OCI-LY1 (cell line): Measurements from ENCODE around the gene IGF2R.

ENCODE experiments used
- H2AFZ ChIP-seq: fragments of 200-600 bp; sonication (generic), shearing (Covaris generic); 2 replicates; pipeline ENCODE4 v1.6.0; 2014; ENCODE audit warnings: antibody characterized with exemption, mild to moderate bottlenecking, low read length
- H3F3A ChIP-seq: fragments of 200-600 bp; sonication (generic), shearing (Covaris generic); 2 replicates; pipeline ENCODE4 v1.6.0; 2014; ENCODE audit warnings: mild to moderate bottlenecking, antibody characterized with exemption, low read length, moderate library complexity; ENCODE audit not compliant: insufficient read depth
- H3K27ac ChIP-seq: fragments of 200-600 bp; sonication (generic); 2 replicates; pipeline ENCODE4 v1.5.1; 2014; ENCODE audit warnings: low read length, mixed run types, mild to moderate bottlenecking, low read depth; ENCODE audit not compliant: poor library complexity, severe bottlenecking
- H3K27me3 ChIP-seq: fragments of 200-600 bp; sonication (generic); 2 replicates; pipeline ENCODE4 v1.6.0; 2014; ENCODE audit warnings: antibody characterized with exemption, mild to moderate bottlenecking, low read length, moderate library complexity; ENCODE audit not compliant: insufficient read depth
- H3K36me3 ChIP-seq: fragments of 200-600 bp; sonication (generic); 2 replicates; pipeline ENCODE4 v1.6.1; 2014; ENCODE audit warnings: mild to moderate bottlenecking, antibody characterized with exemption, low read length, moderate library complexity, mixed read lengths; ENCODE audit not compliant: insufficient read depth
- H3K4me1 ChIP-seq: fragments of 200-600 bp; sonication (generic); 2 replicates; pipeline ENCODE4 v1.5.1; 2014; ENCODE audit warnings: mild to moderate bottlenecking, low read length, moderate library complexity; ENCODE audit not compliant: insufficient read depth, severe bottlenecking
- H3K4me2 ChIP-seq: fragments of 200-600 bp; sonication (generic), shearing (Covaris generic); 2 replicates; pipeline ENCODE4 v1.6.1; 2014; ENCODE audit warnings: low read length
- H3K4me3 ChIP-seq: fragments of 200-600 bp; sonication (generic); 2 replicates; pipeline ENCODE4 v1.5.1; 2014; ENCODE audit warnings: low read length, low read depth, mild to moderate bottlenecking, mixed read lengths; ENCODE audit not compliant: poor library complexity, severe bottlenecking
- H3K79me2 ChIP-seq: fragments of 200-600 bp; shearing (Covaris generic); 2 replicates; pipeline ENCODE4 v1.6.1; 2016; ENCODE audit warnings: mixed run types, low read length, mixed read lengths; ENCODE audit not compliant: insufficient read depth
- H3K9ac ChIP-seq: fragments of 200-600 bp; sonication (generic), shearing (Covaris generic); 2 replicates; pipeline ENCODE4 v1.6.1; 2014; ENCODE audit warnings: mild to moderate bottlenecking, low read length, mixed read lengths
- H3K9me2 ChIP-seq: fragments of 200-600 bp; sonication (generic), shearing (Covaris generic); 2 replicates; pipeline ENCODE4 v1.6.1; 2014; ENCODE audit warnings: low read depth, mild to moderate bottlenecking, low read length, mixed read lengths
- H3K9me3 ChIP-seq: fragments of 200-600 bp; shearing (Covaris generic); 2 replicates; pipeline ENCODE4 v1.6.1; 2014; ENCODE audit warnings: low read length, mixed read lengths
- H4K20me1 ChIP-seq: fragments of 200-600 bp; sonication (generic), shearing (Covaris generic); 2 replicates; pipeline ENCODE4 v1.6.0; 2016; ENCODE audit warnings: mild to moderate bottlenecking, low read length; ENCODE audit not compliant: insufficient read depth
- CTCF ChIP-seq: fragments of 200-600 bp; sonication (generic), shearing (Covaris generic); IDR thresholded peaks from 2 replicates; pipeline ENCODE4 v1.5.1; 2017; ENCODE audit warnings: mild to moderate bottlenecking, antibody characterized with exemption, low read length, moderate library complexity, mixed read lengths
- EZH2 ChIP-seq: fragments of 200-600 bp; sonication (generic), shearing (Covaris generic); IDR thresholded peaks from 2 replicates; pipeline ENCODE4 v1.8.0; 2017; ENCODE audit warnings: borderline replicate concordance, mixed run types, mild to moderate bottlenecking, antibody characterized with exemption, low read length, moderate library complexity, mixed read lengths

IGF2R gene

GRCh38 chr6:160038479-160038878 is 69.6 kb downstream of the IGF2R start:
- Histone ChIP-seq H3K4me1 (no peaks in the 10 kb centered on the region), H3K27ac (no peak overlapping the region), H3K9ac (no peak overlapping the region), H3K9me3 (no peaks in the 10 kb centered on the region), H4K20me1 (no peaks in the 10 kb centered on the region), H3K9me2 (no peaks in the 10 kb centered on the region), H3F3A (no peaks in the 10 kb centered on the region), H3K4me3 (no peak overlapping the region), H3K79me2 (no peaks in the 10 kb centered on the region), H3K27me3 (no peaks in the 10 kb centered on the region), H2AFZ (no peak overlapping the region), H3K36me3 (peaks cover 38% of the 10 kb centered on the region; the same call in 1 of the 2 replicates), H3K4me2 (no peak overlapping the region)
- TF ChIP-seq CTCF, result no peak
- TF ChIP-seq EZH2, result no peak

- Histone ChIP-seq H3K4me2 (no peak overlapping the region), H2AFZ (no peak overlapping the region), H3K9me2 (no peaks in the 10 kb centered on the region), H3K4me3 (no peak overlapping the region), H3K27ac (no peak overlapping the region), H3K9ac (no peak overlapping the region), H3F3A (no peaks in the 10 kb centered on the region), H3K27me3 (no peaks in the 10 kb centered on the region), H3K79me2 (no peaks in the 10 kb centered on the region), H3K9me3 (no peaks in the 10 kb centered on the region), H3K36me3 (peaks cover 39% of the 10 kb centered on the region; the same call in 1 of the 2 replicates), H3K4me1 (no peaks in the 10 kb centered on the region), H4K20me1 (no peaks in the 10 kb centered on the region)
- TF ChIP-seq EZH2, result no peak
- no peak for TF ChIP-seq CTCF
These were observed 70.6 kb downstream of the IGF2R start for GRCh38 chr6:160039441-160039840.

GRCh38 chr6:160040055-160040454 is 71.2 kb downstream of the IGF2R start:
- Histone ChIP-seq H3K79me2 (no peaks in the 10 kb centered on the region), H3K4me1 (no peaks in the 10 kb centered on the region), H3K9me2 (no peaks in the 10 kb centered on the region), H3K36me3 (peaks cover 41% of the 10 kb centered on the region; the same call in 1 of the 2 replicates), H3K9me3 (no peaks in the 10 kb centered on the region), H3K27ac (no peak overlapping the region), H3K4me2 (no peak overlapping the region), H4K20me1 (no peaks in the 10 kb centered on the region), H3F3A (no peaks in the 10 kb centered on the region), H2AFZ (no peak overlapping the region), H3K27me3 (no peaks in the 10 kb centered on the region), H3K4me3 (no peak overlapping the region), H3K9ac (no peak overlapping the region)
- TF ChIP-seq CTCF (no peak), EZH2 (no peak)
